Pancreas (tissue), 10 donors: ENCODE data around the gene KLF15. TPM values are rescaled to one million over a fixed set of nuclear protein-coding genes. Genes with fewer than 3 reads are reported as not detected.

Experiments
- ATAC-seq, 4 donors: fragments of 200-7000 bp; cut with Tn5 transposase; one replicate each; pipeline versions ENCODE4 v1.8.0 to v1.9.1; 2020; ENCODE audit warnings: mild to moderate bottlenecking in 4 of 4, moderate library complexity in 4 of 4
- DNase-seq, 6 donors: peaks; one replicate each; pipeline ENCODE4 v3.0.0-alpha.2; 2020
- FAIRE-seq: peaks from 2 replicates; lab custom pipeline; 2012; peaks lifted over from hg19 to GRCh38; lab: Jason Lieb, UNC
- H3K27ac ChIP-seq, 4 donors: fragments of 200-600 bp; sonication (generic); 1 replicate in 3 of 4; 2 replicates in 1 of 4; pipeline versions ENCODE4 v1.5.0 to v1.8.0; 2020
- H3K27me3 ChIP-seq, 4 donors: fragments of 200-600 bp; one replicate each; pipeline ENCODE4 v1.8.0; 2021
- H3K36me3 ChIP-seq, 3 donors: fragments of 200-600 bp; sonication (generic) in 1 of 3; one replicate each; pipeline versions ENCODE4 v1.5.0 to v1.8.0; 2020 to 2021
- H3K4me1 ChIP-seq, 3 donors: fragments of 200-600 bp; one replicate each; pipeline ENCODE4 v1.8.0; 2021
- H3K4me3 ChIP-seq, 4 donors: fragments of 200-600 bp; sonication (generic) in 2 of 4; one replicate each; pipeline versions ENCODE4 v1.5.0 to v1.8.0; 2020 to 2021
- H3K9me3 ChIP-seq, 4 donors: fragments of 200-600 bp; one replicate each; pipeline ENCODE4 v1.8.0; 2021
- CTCF ChIP-seq, 4 donors: fragments of 200-600 bp; sonication (generic) in 3 of 4; IDR thresholded peaks; one replicate each; pipeline versions ENCODE4 v1.5.0 to v1.8.0; 2021; ENCODE audit warnings: antibody characterized with exemption in 4 of 4
- WGBS, 2 donors: extraction: QIAGEN DNeasy Blood & Tissue Kit; methylation state at CpG; one replicate each; pipeline ENCODE4 v1.1.7; 2013; 5-methylcytosine and 5-hydroxymethylcytosine counted together
- intact Hi-C, 3 donors: fragments of 100-400 bp; cut with DNase I; formaldehyde crosslinking; loops; one replicate each; pipeline versions ENCODE4 v1.11.1 to v1.14.2; 2022
- polyA plus RNA-seq, 2 donors: library from polyadenylated mRNA; stranded (reverse); fragments of 200-250 nt; gene quantifications; one replicate each; pipeline ENCODE4 v1.2.3, GENCODE V29; 2013
- total RNA-seq, 6 donors: library from RNA; stranded (reverse); fragmentation: NEBNext Ultra II Directional in 4 of 6; extraction: Animal tissue kit (Norgen Biotek cat#: 25700) in 4 of 6; gene quantifications; one replicate each; pipeline versions ENCODE4 v1.2.1 to v1.2.4, GENCODE V29; 2021 to 2023
- donor health status: healthy with polysubstance abuse.
- donor health status: DM: no; HTN: no; CAD: no; lungs with moderate emphysema.
- donor health status: DM: no; HTN: no; CAD: no.
- donor health status: control.
- donor health status: control.
- donor health status: Bipolar disorder and iron deficiency.
- donor health status: DM: yes; HTN: yes; CAD: no.
- donor health status: DM: no; HTN: no; CAD: no.
- donor health status: DM: no; HTN: no; CAD: no.
- donor health status: DM: yes; HTN: yes; CAD: no.

The KLF15 gene
- total and polyA plus RNA-seq, 8 donors, result 11.3 to 38.3 (median 26.8) TPM

- FAIRE-seq, result no peak
- no peak overlapping the region for H3K27ac ChIP-seq
These were observed 42.9 kb downstream of the KLF15 start for GRCh38 chr3:126314305-126314789.

GRCh38 chr3:126313580-126314304, 43.5 kb downstream of the KLF15 start:
- no peak overlapping the region for H3K27ac ChIP-seq
- intact Hi-C loops, result no loop called here
- no peaks in the 10 kb centered on the region for H3K9me3 ChIP-seq
- WGBS, 2 donors, result 79 to 84% methylated on average over 6 of the region's 6 CpGs
- no peaks in the 10 kb centered on the region for H3K27me3 ChIP-seq
- TF ChIP-seq CTCF (IDR thresholded peaks at IDR 0.05), result no peak
- DNase-seq (peak in 1 of 6 donors; percentile 5), FAIRE-seq (no peak), ATAC-seq (no peak)
- no peaks in the 10 kb centered on the region for H3K4me1 ChIP-seq
- no peaks in the 10 kb centered on the region for H3K36me3 ChIP-seq
- H3K4me3 ChIP-seq, result no peak overlapping the region

More at GRCh38 chr3:126314305-126314789, 42.9 kb downstream of the KLF15 start:
- ATAC-seq (no peak), DNase-seq (peak in 1 of 6 donors; percentile 4)
- Histone ChIP-seq H3K27me3 (no peaks in the 10 kb centered on the region), H3K9me3 (no peaks in the 10 kb centered on the region), H3K4me1 (no peaks in the 10 kb centered on the region), H3K36me3 (no peaks in the 10 kb centered on the region), H3K4me3 (no peak overlapping the region)
- intact Hi-C loops, result no loop called here
- WGBS, 2 donors, result 70 to 74% methylated on average over 4 of the region's 4 CpGs
- TF ChIP-seq CTCF (IDR thresholded peaks at IDR 0.05), result no peak

GRCh38 chr3:126313166-126313565, 44.0 kb downstream of the KLF15 start:
- Histone ChIP-seq H3K36me3 (no peaks in the 10 kb centered on the region), H3K27me3 (no peaks in the 10 kb centered on the region), H3K9me3 (no peaks in the 10 kb centered on the region), H3K4me1 (no peaks in the 10 kb centered on the region), H3K27ac (no peak overlapping the region), H3K4me3 (no peak overlapping the region)
- DNase-seq (peak in 1 of 6 donors; percentile 1), ATAC-seq (no peak), FAIRE-seq (no peak)
- intact Hi-C loops, result no loop called here
- no peak for TF ChIP-seq CTCF (IDR thresholded peaks at IDR 0.05)
- WGBS, 2 donors, result 95 to 99% methylated on average over 6 of the region's 6 CpGs

GRCh38 chr3:126312341-126312740, 44.9 kb downstream of the KLF15 start:
- ATAC-seq (no peak), FAIRE-seq (no peak), DNase-seq (peak in 2 of 6 donors; percentile 1 to 9)
- Histone ChIP-seq H3K4me1 (no peaks in the 10 kb centered on the region), H3K27me3 (no peaks in the 10 kb centered on the region), H3K9me3 (no peaks in the 10 kb centered on the region), H3K36me3 (no peaks in the 10 kb centered on the region), H3K27ac (no peak overlapping the region), H3K4me3 (no peak overlapping the region)
- WGBS, 2 donors, result 97% methylated on average over 7 of the region's 7 CpGs
- intact Hi-C loops, result no loop called here
- no peak for TF ChIP-seq CTCF (IDR thresholded peaks at IDR 0.05)
